GM19238 (cell line): ENCODE results near the gene GMIP.

Experiments
- DNase-seq: peaks from one replicate; pipeline ENCODE4 v3.0.0; 2011; ENCODE audit warnings: low spot score; ENCODE audit not compliant: insufficient read length

Gene GMIP

DNA sequence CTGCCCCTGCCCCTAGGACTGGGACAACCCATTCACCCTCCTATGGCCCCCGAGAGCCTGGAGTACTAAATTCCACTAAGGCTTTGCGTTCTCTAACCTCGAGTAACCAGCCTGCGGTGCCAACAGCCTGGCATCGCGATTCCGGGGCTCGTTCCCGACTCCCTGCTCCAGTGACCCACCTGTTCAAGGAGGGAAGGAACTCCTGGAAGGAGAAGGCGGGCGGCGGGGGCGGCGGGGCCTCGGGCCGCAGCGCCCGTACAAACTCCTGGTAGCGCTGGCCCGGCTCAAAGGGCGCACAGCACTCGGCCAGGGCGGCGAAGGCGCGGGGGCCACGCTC, 6.3 kb downstream of the GMIP start:
- DNase-seq: no peak

DNA sequence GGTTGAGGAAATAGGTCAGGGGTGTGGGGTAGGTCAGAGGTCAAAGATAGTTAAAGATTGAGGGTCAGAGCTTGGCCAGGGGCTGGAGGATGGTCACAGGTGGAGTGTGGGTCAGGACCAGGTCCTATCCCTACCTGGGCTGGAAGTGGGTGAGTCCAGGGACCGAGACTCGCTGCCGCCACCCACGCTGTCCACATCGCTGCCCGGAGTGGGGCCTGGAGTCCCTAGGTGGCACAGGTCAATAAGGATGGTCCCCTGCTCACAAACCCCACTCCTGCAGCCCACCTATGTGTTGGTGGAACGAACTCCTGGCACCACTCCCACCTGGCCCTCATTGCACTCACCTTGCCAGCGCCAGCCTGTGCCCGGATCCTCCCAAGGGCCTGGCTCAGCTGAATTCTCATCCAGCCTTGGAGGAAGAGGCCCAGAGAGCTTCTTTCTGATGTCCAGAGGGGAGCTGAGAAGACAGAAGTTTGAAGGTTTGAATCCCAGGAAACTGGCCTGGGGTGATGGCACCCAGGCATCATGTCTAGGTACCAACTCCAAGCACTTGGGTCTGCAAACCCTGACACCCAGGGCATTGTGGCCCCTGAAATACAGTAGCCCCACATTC, 6.8 kb downstream of the GMIP start:
- no peak for DNase-seq

- DNase-seq: no peak
Measured at GRCh38 chr19:19635313-19635702, 8.1 kb downstream of the GMIP start.

DNA sequence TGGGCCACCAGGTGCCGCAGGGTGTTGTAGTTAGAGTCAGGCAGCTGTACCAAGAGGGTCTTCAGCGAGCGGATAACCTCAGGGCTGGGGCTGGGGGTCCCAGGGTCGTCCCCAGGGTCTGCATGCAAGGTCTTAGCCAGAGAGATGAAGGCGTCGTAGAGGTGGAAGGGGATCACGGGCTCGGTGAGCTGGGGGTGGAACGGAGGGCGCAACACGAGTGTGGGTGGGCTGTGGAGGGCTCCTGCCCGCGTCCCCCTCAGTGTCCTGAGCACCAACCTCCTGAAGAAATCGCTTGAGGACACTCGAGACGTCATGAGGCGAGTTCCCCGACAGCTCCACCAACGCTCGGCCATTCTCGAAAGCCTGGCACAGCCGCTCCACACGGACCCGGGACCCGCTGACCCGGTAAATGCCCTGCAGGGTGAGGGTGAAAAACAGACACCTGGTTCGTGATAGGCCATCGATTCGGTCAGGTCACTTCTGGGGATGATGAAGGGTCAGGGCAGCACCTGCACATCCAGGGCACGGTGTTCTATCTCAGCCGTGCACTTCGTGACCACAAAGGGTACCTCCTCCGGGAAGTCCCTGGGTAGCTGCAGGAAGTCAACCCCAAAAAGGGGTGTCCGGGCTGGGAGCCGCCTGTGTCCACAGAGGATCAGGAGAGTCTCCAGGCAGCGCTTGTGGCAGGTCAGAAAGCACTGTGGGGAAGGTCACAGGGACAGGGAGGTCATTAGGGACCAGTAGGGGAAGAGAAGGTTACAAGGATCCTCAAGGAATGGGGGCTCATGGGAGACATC, 8.7 kb downstream of the GMIP start:
- DNase-seq: no peak

DNA sequence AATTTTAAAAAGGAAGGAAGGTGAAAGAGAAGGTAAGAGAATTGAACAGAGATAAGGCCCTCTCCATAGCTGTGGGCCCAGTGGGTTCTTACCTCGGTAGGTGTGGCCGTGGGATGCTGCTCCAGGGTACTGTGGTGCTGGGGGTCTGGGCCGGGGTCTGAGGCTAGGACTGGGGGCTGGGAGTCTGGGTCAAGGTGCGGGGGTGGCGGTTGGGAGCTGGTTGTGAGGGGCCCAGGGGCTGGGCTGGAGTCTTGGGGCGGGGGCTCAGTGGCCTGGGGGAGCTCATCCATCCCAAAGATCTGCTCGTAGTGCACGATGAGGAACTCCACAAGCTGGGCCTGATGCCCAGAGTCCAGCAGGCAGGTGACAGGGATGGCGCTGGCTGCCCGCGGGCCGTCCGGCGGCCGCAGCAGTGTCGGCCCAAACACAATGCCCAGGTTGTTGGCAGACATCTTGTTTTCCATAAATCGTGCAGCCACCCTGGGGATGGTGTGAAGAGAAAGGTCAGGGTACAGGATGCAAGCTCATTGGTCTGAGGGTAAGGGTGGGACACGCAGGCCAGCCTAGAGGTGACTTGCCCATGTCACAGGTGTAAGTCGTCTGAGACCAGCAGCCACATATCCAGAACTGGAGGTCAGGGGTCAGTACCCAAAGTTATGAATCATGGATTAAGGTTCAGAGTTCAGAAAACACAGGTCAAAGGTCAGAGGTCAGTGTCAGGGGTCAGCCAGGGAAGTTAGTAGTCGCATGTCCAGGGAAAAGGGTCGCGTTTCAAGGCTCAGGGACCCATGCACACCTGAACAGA, 9.5 kb downstream of the GMIP start:
- no peak for DNase-seq

- no peak for DNase-seq
Measured at GRCh38 chr19:19632661-19633060, 10.8 kb downstream of the GMIP start.

- no peak for DNase-seq
Measured at GRCh38 chr19:19631346-19631745, 12.1 kb downstream of the GMIP start.

DNA sequence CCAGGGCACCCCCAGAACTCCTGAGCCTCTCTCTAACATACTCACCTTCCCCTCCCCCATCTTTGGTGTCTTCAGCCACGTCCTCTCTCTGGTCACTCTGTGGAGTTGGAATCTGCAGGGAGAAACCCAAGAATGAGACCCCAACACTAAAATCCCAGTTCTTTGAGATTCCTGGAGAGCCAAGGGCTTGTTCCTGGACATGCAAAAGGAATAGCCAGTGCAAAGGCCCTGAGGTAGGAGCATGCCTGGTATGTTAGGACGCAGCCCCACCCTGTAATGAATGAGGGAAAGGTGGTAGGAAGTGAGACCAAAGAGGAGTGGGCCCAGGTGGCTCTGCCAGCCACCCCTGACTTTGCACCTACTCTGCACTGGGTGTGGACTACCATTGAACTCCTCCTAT, 13.0 kb downstream of the GMIP start:
- no peak for DNase-seq

DNA sequence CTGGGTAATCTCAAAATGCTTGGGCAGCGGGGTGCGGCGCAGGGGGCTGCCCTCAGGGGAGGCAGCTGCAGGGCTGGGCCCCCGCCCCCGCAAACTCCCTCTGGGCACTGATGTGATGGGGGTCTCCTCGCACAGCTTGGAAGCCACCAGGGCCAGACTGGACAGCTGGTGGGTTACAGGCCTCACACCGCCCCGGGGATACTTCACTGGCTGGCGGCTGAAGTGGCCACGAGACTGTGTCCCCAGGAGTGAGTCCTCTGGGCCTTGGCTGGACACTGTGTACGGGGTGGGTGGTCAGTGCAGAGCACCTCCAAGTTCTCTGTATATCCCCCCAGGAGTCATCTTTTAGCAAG, 13.4 kb downstream of the GMIP start:
- no peak for DNase-seq

GRCh38 chr19:19628501-19629134, 14.8 kb downstream of the GMIP start:
- no peak for DNase-seq

- peak; percentile 93 for DNase-seq
Measured at GRCh38 chr19:19627621-19628500, 15.6 kb downstream of the GMIP start, which contains the start of gene LPAR2. Gene LPAR2, minus strand, starts transcription at chr19:19628220. Its CDS starts 945 bp downstream, at chr19:19627275.

DNA sequence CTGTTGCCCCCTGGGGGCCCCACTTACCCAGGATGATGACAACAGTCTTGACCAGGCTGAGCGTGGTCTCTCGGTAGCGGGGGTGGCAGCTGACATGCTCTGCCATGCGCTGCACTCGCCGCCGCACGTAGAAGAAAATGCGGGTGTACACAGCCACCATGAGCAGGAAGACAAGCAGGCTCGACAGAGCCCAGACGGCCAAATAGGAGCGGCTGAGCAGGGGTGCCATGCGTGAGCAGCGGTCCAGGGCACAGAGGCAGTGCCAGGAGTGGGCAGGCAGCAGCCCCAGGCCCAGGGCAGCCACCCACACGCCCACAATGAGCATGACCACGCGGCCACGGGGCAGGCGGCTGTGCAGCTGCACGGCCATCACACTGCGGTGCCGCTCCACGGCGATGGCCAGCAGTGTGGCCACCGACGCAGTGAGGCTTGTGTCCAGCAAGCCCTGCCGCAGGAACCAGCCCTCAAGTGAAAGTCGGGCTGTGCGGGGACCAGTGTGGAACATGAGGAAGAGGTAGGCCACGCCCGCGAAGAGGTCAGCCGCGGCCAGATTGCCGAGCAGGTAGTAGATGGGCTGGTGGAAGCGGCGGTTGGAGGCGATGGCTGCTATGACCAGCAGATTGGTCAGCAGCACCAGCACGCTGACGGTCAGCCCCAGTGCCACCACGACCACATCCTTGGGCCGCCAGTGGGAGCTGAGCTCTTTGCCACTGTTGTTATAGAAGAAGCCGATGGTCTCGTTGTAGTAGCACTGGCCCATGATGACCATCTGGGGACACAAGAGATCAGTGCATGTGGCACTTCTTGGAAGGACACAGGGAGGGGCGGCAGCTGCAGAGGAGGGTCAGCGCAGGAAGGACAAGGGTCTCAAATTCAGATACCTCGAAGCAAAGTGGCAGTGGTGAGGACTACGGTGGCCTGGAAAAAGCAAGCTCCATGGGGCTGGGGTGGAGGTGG, 16.7 kb downstream of the GMIP start:
- no peak for DNase-seq

- DNase-seq: no peak
Measured at GRCh38 chr19:19624032-19624570, 19.4 kb downstream of the GMIP start.

DNA sequence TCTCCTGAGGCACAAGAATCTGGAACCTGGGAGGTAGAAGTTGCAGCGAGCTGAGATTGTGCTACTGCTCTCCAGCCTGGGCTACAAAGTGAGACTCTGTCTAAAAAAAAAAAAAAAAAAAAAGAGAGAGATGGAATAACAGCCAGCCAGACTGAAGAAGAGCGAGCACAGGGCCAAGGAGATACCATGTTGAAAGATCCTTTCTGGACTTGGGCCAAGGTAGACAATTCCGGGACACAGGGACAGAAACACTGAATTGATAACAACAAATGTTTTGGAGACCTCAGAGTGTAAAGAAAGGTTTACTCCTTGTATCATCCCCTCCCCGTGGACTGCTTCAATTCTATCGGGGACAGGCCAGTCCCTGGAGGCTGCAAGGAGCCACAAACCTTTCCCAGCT, 20.1 kb downstream of the GMIP start:
- DNase-seq: no peak

GRCh38 chr19:19619849-19620210, 23.6 kb downstream of the GMIP start:
- DNase-seq: no peak

DNA sequence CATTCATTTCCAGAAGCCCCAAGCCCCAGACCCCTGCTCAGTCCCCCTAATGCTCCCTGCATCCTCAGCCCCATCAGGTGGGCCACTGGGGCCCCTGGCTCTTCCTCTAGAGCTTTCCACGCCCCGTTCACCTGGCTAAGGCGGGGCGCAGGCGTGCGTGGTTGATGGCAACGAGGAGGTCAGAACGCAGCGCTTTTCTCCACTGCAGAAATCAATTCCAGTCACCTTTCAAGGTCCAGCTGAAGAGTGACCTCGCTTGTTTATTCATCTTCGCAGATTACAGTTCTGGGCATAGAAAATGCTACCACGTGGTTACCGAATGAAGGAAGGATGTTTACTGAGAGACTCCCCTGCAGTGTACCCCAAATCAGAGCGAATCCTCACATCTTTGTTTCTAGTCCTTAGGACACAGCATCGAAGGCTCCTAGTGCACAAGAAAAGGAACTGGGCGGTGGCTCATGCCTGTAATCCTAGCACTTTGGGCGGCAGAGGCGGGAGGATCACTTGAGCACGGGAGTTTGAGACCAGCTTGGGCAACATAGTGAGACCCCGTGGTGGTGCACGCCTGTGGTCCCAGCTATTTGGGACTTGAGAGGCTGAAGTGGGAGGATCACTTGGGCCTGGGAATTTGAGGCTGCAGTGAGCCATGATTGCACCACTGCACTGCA, 24.1 kb downstream of the GMIP start:
- DNase-seq: no peak

DNA sequence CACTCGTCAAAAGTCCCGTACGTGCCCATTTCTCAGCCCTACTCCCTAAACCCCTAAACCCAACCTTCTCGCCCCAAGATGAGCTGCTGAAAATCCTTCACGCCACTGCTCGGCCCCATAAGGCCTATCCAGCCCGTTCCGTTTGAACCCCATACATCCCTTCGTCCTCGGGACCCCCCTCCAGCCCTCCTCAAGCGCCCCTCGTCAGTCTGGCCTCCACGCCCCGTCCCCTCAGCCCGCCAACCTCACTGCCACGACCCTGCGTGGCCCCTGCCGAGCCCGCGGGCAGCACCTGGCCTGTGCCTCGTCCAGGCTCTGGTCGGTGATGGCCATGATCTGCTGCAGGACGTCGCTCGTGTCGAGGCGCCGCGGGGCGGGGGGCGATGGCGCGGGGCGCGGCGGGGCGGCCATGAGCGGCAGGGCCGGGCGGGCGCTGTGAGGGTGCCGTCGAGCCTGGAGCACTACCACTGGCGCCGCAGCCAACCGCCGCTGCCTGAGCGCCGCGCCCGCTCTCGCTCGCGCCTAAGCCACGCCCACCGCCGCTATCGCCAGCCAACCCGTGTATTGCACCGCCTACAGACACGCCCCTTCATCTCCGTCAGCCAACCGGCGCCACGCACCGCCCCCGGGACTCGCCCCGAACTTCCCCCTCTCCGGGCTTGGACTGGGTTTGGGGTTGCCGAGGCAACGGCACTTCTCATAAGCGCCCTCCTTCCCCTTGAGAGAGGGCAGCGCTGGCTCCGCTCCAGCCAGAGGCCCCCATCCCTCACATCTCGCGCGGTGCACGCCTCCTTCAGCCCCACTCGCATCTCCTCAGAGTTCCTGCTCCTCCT, 25.0 kb downstream of the GMIP start, which contains the start of gene PBX4:
Gene PBX4 (minus strand): TSS at position 469 of the 833 bp plus-strand sequence. CDS start 58 bp downstream, at position 411.
- peak; percentile 92 for DNase-seq

DNA sequence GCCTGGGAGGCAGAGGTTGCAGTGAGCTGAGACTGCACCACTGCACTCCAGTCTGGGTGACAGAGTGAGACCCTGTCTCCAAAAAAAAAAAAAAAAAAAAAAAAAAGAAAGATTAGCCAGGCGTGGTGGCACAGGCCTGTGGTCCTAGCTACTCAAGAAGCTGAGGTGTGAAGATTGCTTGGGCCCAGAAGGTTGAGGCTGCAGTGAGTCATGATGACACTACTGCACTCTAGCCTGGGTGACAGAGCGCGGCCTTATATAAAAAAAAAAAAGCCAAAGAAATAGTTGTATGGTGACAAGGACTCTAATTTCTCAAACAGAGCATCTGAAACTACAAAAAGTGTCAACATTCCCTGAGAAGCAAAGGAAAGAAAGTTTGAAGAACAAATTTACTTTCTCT, 28.4 kb downstream of the GMIP start:
- DNase-seq: no peak
